Glutamatergic neuron (in vitro differentiated cells): ENCODE data around the gene ZBP1. TPM values are rescaled to one million over a fixed set of nuclear protein-coding genes. Genes with fewer than 3 reads are reported as not detected.

ENCODE experiments used
- DNase-seq: peaks from one replicate; pipeline ENCODE4 v3.0.0; 2022
- H3K27ac Mint-ChIP-seq: one replicate; pipeline ENCODE4 v1.8.0; 2020; ENCODE audit warnings: mild to moderate bottlenecking, mixed read lengths, inconsistent platforms; ENCODE audit not compliant: unreplicated experiment
- H3K27me3 Mint-ChIP-seq: one replicate; pipeline ENCODE4 v1.8.0; 2020; ENCODE audit warnings: mild to moderate bottlenecking, moderate library complexity, mixed read lengths, inconsistent platforms; ENCODE audit not compliant: unreplicated experiment
- H3K36me3 Mint-ChIP-seq: one replicate; pipeline ENCODE4 v1.8.0; 2020; ENCODE audit warnings: mild to moderate bottlenecking, mixed read lengths, inconsistent platforms; ENCODE audit not compliant: unreplicated experiment
- H3K4me1 Mint-ChIP-seq: one replicate; pipeline ENCODE4 v1.8.0; 2020; ENCODE audit warnings: mild to moderate bottlenecking, low read depth, mixed read lengths, inconsistent platforms; ENCODE audit not compliant: unreplicated experiment
- H3K4me3 Mint-ChIP-seq: one replicate; pipeline ENCODE4 v1.8.0; 2020; ENCODE audit warnings: mild to moderate bottlenecking, mixed read lengths, inconsistent platforms; ENCODE audit not compliant: unreplicated experiment
- H3K9me3 Mint-ChIP-seq: one replicate; pipeline ENCODE4 v1.8.0; 2020; ENCODE audit warnings: mild to moderate bottlenecking, moderate library complexity, mixed read lengths, inconsistent platforms; ENCODE audit not compliant: unreplicated experiment
- CTCF ChIP-seq: fragments of 200-600 bp; sonication (generic); IDR thresholded peaks from one replicate; pipeline ENCODE4 v1.5.0; 2021; ENCODE audit not compliant: partially characterized antibody, unreplicated experiment
- total RNA-seq: library from RNA; stranded (reverse); fragmentation: NEBNext Ultra II Directional; extraction: Animal tissue kit (Norgen Biotek cat#: 25700); gene quantifications from one replicate; pipeline ENCODE4 v1.2.1, GENCODE V29; 2021; ENCODE audit not compliant: unreplicated experiment

ZBP1 gene
- total RNA-seq, 1 donor from 2014 or later, result not detected

- no peak for DNase-seq
- peaks cover 4% of the 10 kb centered on the region for H3K36me3 Mint-ChIP-seq
- H3K9me3 Mint-ChIP-seq, result peaks cover 2% of the 10 kb centered on the region
- no peak for TF ChIP-seq CTCF
- peaks cover 2% of the 10 kb centered on the region for H3K27me3 Mint-ChIP-seq
- no peak overlapping the region for H3K4me3 Mint-ChIP-seq
- peaks cover 9% of the 10 kb centered on the region for H3K4me1 Mint-ChIP-seq
- no peak overlapping the region for H3K27ac Mint-ChIP-seq
Measured at GRCh38 chr20:57654998-57655808, 35.0 kb upstream of the ZBP1 start.

- Mint-ChIP-seq H3K27me3 (peaks cover 2% of the 10 kb centered on the region), H3K27ac (no peak overlapping the region), H3K36me3 (peaks cover 7% of the 10 kb centered on the region), H3K4me1 (peaks cover 9% of the 10 kb centered on the region), H3K9me3 (peaks cover 2% of the 10 kb centered on the region), H3K4me3 (no peak overlapping the region)
- peak; percentile 92 for TF ChIP-seq CTCF
- DNase-seq, result peak; percentile 58
Measured at GRCh38 chr20:57654363-57654997, 34.3 kb upstream of the ZBP1 start.

GRCh38 chr20:57653910-57654309 lies 33.7 kb upstream of the ZBP1 start:
- no peak overlapping the region for H3K27ac Mint-ChIP-seq
- TF ChIP-seq CTCF, result no peak
- no peak for DNase-seq
- peaks cover 2% of the 10 kb centered on the region for H3K9me3 Mint-ChIP-seq
- peaks cover 7% of the 10 kb centered on the region for H3K36me3 Mint-ChIP-seq
- no peak overlapping the region for H3K4me3 Mint-ChIP-seq
- H3K4me1 Mint-ChIP-seq, result peaks cover 7% of the 10 kb centered on the region
- H3K27me3 Mint-ChIP-seq, result peaks cover 2% of the 10 kb centered on the region

DNA sequence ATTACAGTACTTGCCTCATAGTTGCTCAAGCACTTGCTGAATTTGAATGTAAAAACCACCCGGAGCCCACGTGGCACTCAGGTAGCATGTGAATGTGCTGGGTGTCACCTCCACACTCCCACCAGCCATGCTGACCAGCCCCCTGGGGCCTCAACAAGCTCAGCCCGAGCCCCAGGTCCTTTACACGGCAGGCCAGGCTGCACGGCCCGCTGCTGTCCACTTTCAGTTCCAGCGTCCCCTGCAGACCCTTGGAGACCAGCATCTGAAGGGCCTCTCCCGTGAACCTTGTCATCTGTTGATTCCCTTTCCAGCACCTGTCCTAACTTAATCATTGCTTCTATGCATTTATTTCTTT lies 33.3 kb upstream of the ZBP1 start:
- TF ChIP-seq CTCF, result no peak
- peaks cover 2% of the 10 kb centered on the region for H3K27me3 Mint-ChIP-seq
- peaks cover 7% of the 10 kb centered on the region for H3K4me1 Mint-ChIP-seq
- H3K36me3 Mint-ChIP-seq, result peaks cover 7% of the 10 kb centered on the region
- no peak for DNase-seq
- peaks cover 2% of the 10 kb centered on the region for H3K9me3 Mint-ChIP-seq
- H3K27ac Mint-ChIP-seq, result no peak overlapping the region
- H3K4me3 Mint-ChIP-seq, result no peak overlapping the region
